ENCODE measurements around the gene LDHB. TPM values are rescaled to one million over a fixed set of nuclear protein-coding genes. Genes with fewer than 3 reads are reported as not detected.

LDHB gene
- total RNA-seq, 2 donors from 2014 or later = 330 to 565 TPM

DNA sequence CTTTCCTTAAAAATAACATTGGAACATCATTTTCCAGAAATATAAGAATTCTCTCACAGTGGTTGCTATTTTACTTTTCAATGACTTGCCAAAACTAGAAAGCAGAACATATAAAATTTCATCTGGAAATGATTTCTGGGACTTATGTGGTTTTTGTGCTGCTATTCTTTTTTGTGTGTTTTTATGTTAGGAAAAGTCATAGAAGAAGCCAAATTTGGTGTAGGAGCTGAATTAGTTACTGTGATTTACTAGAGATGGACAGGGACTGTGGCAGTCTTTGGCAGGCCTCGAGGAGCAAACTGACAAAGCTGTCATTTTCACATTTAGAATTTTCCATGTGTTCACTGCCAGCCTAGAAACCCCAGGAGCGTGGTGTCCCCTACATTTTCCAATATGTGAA, 38.3 kb upstream of the LDHB start:
- Histone ChIP-seq H3K4me1 (no peaks in the 10 kb centered on the region), H3K27me3 (no peaks in the 10 kb centered on the region), H3K36me3 (no peaks in the 10 kb centered on the region), H3K27ac (no peak overlapping the region), H3K9ac (ENCODE audit: low read depth in 2 of 2, low read length in 2 of 2) (no peak overlapping the region), H3K9me3 (no peaks in the 10 kb centered on the region), H3K4me3 (no peak overlapping the region)
- TF ChIP-seq, protein P1, sequence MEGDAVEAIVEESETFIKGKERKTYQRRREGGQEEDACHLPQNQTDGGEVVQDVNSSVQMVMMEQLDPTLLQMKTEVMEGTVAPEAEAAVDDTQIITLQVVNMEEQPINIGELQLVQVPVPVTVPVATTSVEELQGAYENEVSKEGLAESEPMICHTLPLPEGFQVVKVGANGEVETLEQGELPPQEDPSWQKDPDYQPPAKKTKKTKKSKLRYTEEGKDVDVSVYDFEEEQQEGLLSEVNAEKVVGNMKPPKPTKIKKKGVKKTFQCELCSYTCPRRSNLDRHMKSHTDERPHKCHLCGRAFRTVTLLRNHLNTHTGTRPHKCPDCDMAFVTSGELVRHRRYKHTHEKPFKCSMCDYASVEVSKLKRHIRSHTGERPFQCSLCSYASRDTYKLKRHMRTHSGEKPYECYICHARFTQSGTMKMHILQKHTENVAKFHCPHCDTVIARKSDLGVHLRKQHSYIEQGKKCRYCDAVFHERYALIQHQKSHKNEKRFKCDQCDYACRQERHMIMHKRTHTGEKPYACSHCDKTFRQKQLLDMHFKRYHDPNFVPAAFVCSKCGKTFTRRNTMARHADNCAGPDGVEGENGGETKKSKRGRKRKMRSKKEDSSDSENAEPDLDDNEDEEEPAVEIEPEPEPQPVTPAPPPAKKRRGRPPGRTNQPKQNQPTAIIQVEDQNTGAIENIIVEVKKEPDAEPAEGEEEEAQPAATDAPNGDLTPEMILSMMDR (IDR thresholded peaks at IDR 0.05) = no peak
- intact Hi-C loops (cut with DNase I) = loop anchor here (5.0 kb wide), 1 partner anchor 746 kb away; no protein-coding TSS in a partner anchor
- DNase-seq = no peak

DNA sequence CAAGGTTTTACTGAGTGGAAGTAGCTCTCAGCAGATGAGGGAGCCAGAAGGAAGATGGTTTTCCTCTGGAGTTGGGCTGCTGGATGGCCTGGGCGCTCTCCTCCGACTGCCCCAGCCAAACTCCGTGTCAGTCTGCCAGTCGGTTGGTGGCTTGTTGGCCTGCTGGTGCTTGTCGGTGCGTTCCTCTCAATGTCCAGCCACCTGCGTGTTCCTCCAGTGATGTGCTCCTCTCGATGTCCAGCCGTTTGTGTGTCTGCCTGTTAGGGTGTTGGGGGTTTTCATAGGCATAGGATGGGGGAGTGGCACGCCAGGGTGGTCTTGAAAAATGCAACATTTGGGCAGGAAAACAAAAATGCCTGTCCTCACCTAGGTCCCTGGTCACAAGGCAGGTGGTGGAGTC, 37.0 kb upstream of the LDHB start:
- H3K9ac ChIP-seq (ENCODE audit: low read depth in 2 of 2, low read length in 2 of 2) = no peak overlapping the region
- H3K9me3 ChIP-seq = no peaks in the 10 kb centered on the region
- intact Hi-C loops (cut with DNase I) = loop anchor here (5.0 kb wide), 1 partner anchor 748 kb away; no protein-coding TSS in a partner anchor
- no peaks in the 10 kb centered on the region for H3K27me3 ChIP-seq
- H3K36me3 ChIP-seq = no peaks in the 10 kb centered on the region
- no peaks in the 10 kb centered on the region for H3K4me1 ChIP-seq
- no peak for DNase-seq
- TF ChIP-seq, protein P1 (IDR thresholded peaks at IDR 0.05) = no peak
- H3K4me3 ChIP-seq = no peak overlapping the region
- H3K27ac ChIP-seq = no peak overlapping the region

DNA sequence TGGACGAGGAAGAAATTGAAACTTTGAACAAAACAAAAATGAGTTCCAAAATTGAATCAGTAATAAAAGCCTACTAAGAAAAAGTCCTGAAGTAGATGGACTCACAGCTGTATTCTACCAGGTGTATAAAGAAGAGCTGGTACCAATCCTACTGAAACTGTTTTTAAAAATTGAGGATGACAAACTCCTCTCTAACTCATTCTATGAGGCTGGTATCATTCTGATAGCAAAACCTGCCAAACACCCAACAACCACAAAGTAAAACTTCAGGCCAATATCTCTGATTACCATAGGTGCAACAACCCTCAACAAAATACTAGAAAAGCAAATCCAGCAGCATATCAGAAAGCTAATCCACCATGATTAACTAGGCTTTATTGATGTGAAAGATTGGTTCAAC, 33.9 kb upstream of the LDHB start:
- no peak for DNase-seq
- TF ChIP-seq, protein P1 (IDR thresholded peaks at IDR 0.05) = no peak

DNA sequence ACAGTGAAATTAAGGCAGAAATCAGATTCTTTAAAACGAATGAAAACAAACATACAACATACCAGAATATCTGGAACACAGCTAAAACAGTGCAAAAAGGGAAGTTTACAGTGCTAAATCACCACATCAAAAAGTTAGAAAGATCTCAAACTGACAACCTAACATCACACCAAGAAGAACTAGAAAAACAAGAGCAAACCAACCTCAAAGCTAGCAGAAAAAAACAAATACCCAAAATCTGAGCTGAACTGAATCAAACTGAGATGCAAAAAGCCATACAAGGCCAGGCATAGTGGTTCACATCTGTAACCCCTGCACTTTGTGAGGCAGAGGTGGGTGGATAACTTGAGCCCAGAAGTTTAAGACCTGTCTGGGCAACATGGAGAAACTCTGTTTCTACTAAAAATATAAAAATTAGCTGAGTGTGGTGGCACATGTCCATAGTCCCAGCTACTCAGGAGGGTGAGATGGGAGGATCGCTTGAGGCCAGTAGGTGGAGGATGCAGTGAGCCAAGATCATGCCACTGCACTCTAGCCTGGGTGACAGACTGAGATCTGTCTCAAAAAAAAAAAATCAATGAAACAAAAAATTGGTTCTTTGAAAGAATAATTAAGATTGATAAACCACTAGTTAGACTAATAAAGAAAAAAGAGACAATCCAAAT, 33.2 kb upstream of the LDHB start:
- H3K27me3 ChIP-seq = no peaks in the 10 kb centered on the region
- H3K4me3 ChIP-seq = no peak overlapping the region
- no peak overlapping the region for H3K27ac ChIP-seq
- H3K9me3 ChIP-seq = no peaks in the 10 kb centered on the region
- DNase-seq = no peak
- TF ChIP-seq, protein P1 (IDR thresholded peaks at IDR 0.05) = no peak
- no peak overlapping the region for H3K9ac ChIP-seq (ENCODE audit: low read depth in 2 of 2, low read length in 2 of 2)
- intact Hi-C loops (cut with DNase I) = no loop called here
- no peaks in the 10 kb centered on the region for H3K4me1 ChIP-seq
- no peaks in the 10 kb centered on the region for H3K36me3 ChIP-seq

More for the DNA sequence above, 33.9 kb upstream of the LDHB start:
- H3K9me3 ChIP-seq = no peaks in the 10 kb centered on the region
- no peaks in the 10 kb centered on the region for H3K4me1 ChIP-seq
- no peak overlapping the region for H3K4me3 ChIP-seq
- H3K27ac ChIP-seq = no peak overlapping the region
- no peaks in the 10 kb centered on the region for H3K27me3 ChIP-seq
- no peaks in the 10 kb centered on the region for H3K36me3 ChIP-seq
- intact Hi-C loops (cut with DNase I) = no loop called here
- H3K9ac ChIP-seq (ENCODE audit: low read depth in 2 of 2, low read length in 2 of 2) = no peak overlapping the region

DNA sequence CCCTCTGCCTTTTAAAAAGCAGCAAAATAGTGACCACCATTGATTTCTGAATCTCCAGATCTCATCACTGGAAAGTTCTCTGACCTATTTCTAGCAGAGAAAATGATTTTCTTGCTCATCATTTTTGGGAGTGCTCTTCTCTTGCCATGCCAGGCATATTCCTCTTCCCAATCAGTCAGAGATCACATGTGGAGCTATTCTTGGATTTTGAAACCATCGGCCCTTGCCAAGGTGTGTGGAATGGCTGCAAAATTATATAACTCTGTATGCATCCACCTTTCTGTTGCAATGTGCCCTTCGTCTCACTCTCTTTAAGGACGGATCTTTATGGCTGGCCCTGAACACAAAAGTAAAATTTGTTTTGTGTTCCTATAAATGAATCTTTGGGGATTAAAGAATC, 25.5 kb upstream of the LDHB start:
- Histone ChIP-seq H3K4me3 (no peak overlapping the region), H3K36me3 (no peaks in the 10 kb centered on the region), H3K9ac (ENCODE audit: low read depth in 2 of 2, low read length in 2 of 2) (no peak overlapping the region), H3K27me3 (no peaks in the 10 kb centered on the region), H3K9me3 (no peaks in the 10 kb centered on the region), H3K27ac (no peak overlapping the region), H3K4me1 (no peaks in the 10 kb centered on the region)
- intact Hi-C loops (cut with DNase I) = no loop called here
- DNase-seq = no peak
- TF ChIP-seq, protein P1 (IDR thresholded peaks at IDR 0.05) = no peak

All from colonic mucosa (tissue), 4 donors.